Brain microvascular endothelial cell (primary cell): Measurements from ENCODE around the gene STXBP1.
"Not testable (repeated sequence)": the region's sequence is repeated elsewhere in the genome, so short reads cannot be mapped to it uniquely, and the experiment has no call there.

Source experiments
- DNase-seq: peaks from one replicate; pipeline ENCODE4 v3.0.0-alpha.2; 2020
- H3K27ac ChIP-seq: fragments of 250-450 bp; sonication (Bioruptor Pico); 2 replicates; pipeline ENCODE4 v1.5.1; 2020; ENCODE audit warnings: mild to moderate bottlenecking, moderate library complexity
- H3K27me3 ChIP-seq: fragments of 250-450 bp; sonication (Bioruptor Pico); replicated peaks from 2 replicates; pipeline ENCODE4 v1.5.1; 2020; ENCODE audit warnings: mild to moderate bottlenecking
- H3K36me3 ChIP-seq: fragments of 250-450 bp; sonication (Bioruptor Pico); replicated peaks from 2 replicates; pipeline ENCODE4 v1.5.1; 2020; ENCODE audit warnings: mild to moderate bottlenecking
- H3K4me3 ChIP-seq: 2 replicates; pipeline ENCODE4 v1.5.1; 2011; ENCODE audit warnings: low read depth, mild to moderate bottlenecking, control low read depth, low read length, moderate library complexity
- CTCF ChIP-seq: IDR thresholded peaks from 2 replicates; pipeline ENCODE4 v1.5.1; 2011; ENCODE audit warnings: low read depth, mild to moderate bottlenecking, moderate library complexity, low read length, control low read depth, inconsistent platforms; ENCODE audit errors: missing control alignments
- in situ Hi-C: cut with HindIII; loops from 2 replicates; pipeline ENCODE4 v1.10.0; 2017; ENCODE audit warnings: low sequenced_read_pairs, low pct_ligation_motif_present

The STXBP1 gene

GRCh38 chr9:127608104-127608966 is 3.7 kb upstream of the STXBP1 start:
- in situ Hi-C loops = no loop called here
- DNase-seq = no peak
- H3K36me3 ChIP-seq = no peaks in the 10 kb centered on the region
- no peak for TF ChIP-seq CTCF
- H3K27ac ChIP-seq = no peak overlapping the region
- H3K27me3 ChIP-seq = no peaks in the 10 kb centered on the region
- peak overlapping the region; percentile 44 for H3K4me3 ChIP-seq

- in situ Hi-C loops = no loop called here
- Histone ChIP-seq H3K27me3 (no peaks in the 10 kb centered on the region), H3K36me3 (no peaks in the 10 kb centered on the region), H3K4me3 (peak overlapping the region; percentile 63), H3K27ac (no peak overlapping the region)
- DNase-seq = no peak
- no peak for TF ChIP-seq CTCF
Observed at GRCh38 chr9:127611603-127611898, 526 bp upstream of the STXBP1 start.

GRCh38 chr9:127612939-127613582 is 984 bp downstream of the STXBP1 start:
- no peaks in the 10 kb centered on the region for H3K27me3 ChIP-seq
- H3K4me3 ChIP-seq = peak overlapping the region; percentile 74
- no peak overlapping the region for H3K27ac ChIP-seq
- in situ Hi-C loops = no loop called here
- no peak for TF ChIP-seq CTCF
- peak; percentile 31 for DNase-seq
- H3K36me3 ChIP-seq = no peaks in the 10 kb centered on the region

- H3K4me3 ChIP-seq = peak overlapping the region; percentile 74
- no peak overlapping the region for H3K27ac ChIP-seq
- in situ Hi-C loops = no loop called here
- no peaks in the 10 kb centered on the region for H3K36me3 ChIP-seq
- TF ChIP-seq CTCF = no peak
- no peaks in the 10 kb centered on the region for H3K27me3 ChIP-seq
- no peak for DNase-seq
Observed at GRCh38 chr9:127613583-127613954, 1.5 kb downstream of the STXBP1 start.

- no peak overlapping the region for H3K27ac ChIP-seq
- no peaks in the 10 kb centered on the region for H3K36me3 ChIP-seq
- DNase-seq = no peak
- no peak for TF ChIP-seq CTCF
- H3K27me3 ChIP-seq = no peaks in the 10 kb centered on the region
- in situ Hi-C loops = no loop called here
- H3K4me3 ChIP-seq = no peak overlapping the region
Observed at GRCh38 chr9:127614961-127615360, 2.9 kb downstream of the STXBP1 start.

GRCh38 chr9:127621339-127621970 is 9.4 kb downstream of the STXBP1 start:
- H3K27me3 ChIP-seq, H3K36me3 ChIP-seq, in situ Hi-C loops, DNase-seq, H3K27ac ChIP-seq, H3K4me3 ChIP-seq: not testable (repeated sequence)
